OCI-LY7 (cell line): Measurements from ENCODE around the gene HTR1D.

Experiments used
- EZH2phosphoT487 ChIP-seq: fragments of 200-600 bp; sonication (generic); IDR thresholded peaks from 2 replicates; pipeline ENCODE4 v1.6.1; 2018; ENCODE audit warnings: low read depth, borderline replicate concordance, mild to moderate bottlenecking, mixed run types, antibody characterized with exemption, low read length, moderate library complexity, mixed read lengths
- TF ChIP-seq, protein P1 (sequence below): fragments of 200-600 bp; sonication (generic); conservative IDR thresholded peaks from 2 replicates; pipeline ENCODE4 v1.5.1; 2014; ENCODE audit warnings: mild to moderate bottlenecking, antibody characterized with exemption, low read length, moderate library complexity, mixed read lengths

DNA sequence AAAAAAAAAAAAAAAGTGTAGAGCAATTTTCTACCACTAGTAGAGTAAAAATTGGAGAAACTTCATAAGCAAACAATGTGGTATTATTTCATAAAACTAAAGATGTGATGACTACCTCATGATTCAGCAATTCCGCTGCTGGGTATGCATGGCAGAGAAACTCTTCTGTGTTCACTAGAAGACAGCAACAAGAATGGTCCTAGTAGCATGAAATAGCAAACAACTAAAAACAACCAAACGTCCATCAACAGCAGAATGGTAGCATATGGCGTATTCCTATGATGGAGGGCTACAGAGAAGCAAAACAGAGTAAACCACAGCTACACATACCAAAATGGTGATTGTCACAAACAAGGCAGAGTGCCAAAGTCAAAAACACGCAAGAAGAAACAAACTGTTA is 18.9 kb downstream of the HTR1D start:
- TF ChIP-seq, protein P1, sequence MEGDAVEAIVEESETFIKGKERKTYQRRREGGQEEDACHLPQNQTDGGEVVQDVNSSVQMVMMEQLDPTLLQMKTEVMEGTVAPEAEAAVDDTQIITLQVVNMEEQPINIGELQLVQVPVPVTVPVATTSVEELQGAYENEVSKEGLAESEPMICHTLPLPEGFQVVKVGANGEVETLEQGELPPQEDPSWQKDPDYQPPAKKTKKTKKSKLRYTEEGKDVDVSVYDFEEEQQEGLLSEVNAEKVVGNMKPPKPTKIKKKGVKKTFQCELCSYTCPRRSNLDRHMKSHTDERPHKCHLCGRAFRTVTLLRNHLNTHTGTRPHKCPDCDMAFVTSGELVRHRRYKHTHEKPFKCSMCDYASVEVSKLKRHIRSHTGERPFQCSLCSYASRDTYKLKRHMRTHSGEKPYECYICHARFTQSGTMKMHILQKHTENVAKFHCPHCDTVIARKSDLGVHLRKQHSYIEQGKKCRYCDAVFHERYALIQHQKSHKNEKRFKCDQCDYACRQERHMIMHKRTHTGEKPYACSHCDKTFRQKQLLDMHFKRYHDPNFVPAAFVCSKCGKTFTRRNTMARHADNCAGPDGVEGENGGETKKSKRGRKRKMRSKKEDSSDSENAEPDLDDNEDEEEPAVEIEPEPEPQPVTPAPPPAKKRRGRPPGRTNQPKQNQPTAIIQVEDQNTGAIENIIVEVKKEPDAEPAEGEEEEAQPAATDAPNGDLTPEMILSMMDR = no peak
- TF ChIP-seq EZH2phosphoT487 = no peak
